NCI-H187 treated with DMSO at 0.1 percent for 48 hours (cell line): ENCODE measurements around the gene ELAVL1.

ENCODE experiments used
- DNase-seq: peaks from one replicate; lab custom pipeline; 2025; lab: John Stamatoyannopoulos, UW

The ELAVL1 gene

DNA sequence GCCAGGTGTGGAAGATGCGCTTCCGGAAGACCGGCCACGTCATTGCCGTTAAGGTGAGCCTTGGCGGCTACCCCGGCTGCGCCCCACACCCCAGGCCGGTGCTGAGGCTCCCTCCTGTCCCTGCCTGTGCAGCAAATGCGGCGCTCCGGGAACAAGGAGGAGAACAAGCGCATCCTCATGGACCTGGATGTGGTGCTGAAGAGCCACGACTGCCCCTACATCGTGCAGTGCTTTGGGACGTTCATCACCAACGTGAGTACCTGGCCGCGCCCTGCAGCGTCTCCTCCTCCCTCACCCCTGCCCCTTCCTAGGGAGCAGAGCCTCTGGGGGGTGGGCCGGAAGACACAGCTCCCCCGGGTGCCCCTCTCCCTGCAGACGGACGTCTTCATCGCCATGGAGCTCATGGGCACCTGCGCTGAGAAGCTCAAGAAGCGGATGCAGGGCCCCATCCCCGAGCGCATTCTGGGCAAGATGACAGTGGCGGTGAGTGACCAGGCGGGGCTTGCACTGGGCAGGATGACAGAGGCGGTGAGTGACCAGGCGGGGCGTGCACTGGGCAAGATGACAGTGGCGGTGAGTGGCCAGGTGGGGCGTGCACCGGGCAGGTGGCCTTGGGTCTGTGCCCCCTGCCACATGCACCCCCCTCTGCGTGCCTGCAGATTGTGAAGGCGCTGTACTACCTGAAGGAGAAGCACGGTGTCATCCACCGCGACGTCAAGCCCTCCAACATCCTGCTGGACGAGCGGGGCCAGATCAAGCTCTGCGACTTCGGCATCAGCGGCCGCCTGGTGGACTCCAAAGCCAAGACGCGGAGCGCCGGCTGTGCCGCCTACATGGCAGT, 94.9 kb downstream of the ELAVL1 start:
- DNase-seq, result no peak

DNA sequence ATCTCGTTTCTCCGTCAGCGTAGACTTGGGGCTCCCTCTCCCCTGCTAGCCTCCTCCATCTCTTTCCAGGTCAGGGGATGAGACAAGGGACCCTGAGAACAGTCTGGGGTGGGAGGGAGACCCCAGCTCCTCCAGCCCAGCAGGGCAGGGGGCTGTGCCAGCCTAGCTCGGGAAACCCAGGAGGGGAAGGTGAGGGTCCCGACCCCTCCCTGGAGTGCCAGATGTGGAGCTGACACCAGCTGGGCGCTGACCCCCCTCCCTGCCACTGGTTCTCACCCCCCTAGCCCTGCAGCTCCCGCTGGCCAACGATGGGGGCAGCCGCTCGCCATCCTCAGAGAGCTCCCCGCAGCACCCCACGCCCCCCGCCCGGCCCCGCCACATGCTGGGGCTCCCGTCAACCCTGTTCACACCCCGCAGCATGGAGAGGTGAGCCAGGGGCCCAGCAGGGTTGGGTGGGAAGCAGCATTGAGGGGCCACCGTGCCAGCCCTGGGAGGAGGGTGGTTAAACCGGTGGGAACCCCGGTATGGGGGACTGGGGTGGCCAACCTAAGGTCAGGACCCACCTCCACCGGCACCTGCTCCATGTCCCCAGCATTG, 95.9 kb downstream of the ELAVL1 start:
- no peak for DNase-seq

DNA sequence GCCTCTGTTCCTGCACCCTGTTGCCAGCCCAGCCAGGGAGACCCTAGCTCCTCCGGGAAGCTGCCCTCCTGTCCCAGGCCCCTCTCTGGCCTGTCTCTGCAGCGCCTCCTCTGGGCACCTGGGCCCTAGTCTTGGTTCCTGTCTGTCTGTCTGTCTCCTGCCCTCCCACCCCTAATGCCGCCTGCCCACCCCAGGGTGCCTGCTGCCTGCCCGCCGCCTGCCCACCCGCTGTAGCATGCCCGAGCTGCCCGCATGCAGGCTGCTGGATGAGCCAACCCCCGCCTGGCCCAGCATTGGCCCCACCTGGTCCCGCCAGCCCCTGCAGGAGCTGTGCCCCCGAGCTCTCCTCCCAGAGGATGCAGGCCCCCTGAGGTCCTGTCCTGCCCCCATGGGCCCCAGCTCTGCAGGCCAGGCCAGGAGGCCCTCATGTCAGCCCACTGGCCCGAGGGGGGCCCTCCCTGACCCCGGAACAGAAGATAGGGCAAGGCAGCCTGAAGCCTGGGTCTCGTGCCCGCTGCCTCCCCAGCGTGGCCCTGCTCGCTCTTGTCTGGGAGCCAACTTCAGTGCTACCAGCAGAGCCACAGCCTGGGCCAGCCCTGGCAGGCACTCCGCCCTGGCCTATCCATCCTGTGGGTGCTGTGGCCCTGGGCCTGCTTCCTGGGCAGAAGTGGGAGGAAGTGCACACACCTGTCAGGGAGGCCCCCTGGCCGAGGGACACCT, 96.5 kb downstream of the ELAVL1 start:
- DNase-seq, result no peak
